K562 (cell line): ENCODE results near the gene NXN. TPM values are rescaled to one million over a fixed set of nuclear protein-coding genes. Genes with fewer than 3 reads are reported as not detected.

Source experiments
- AFF4 ChIP-seq: sonication (generic); formaldehyde crosslinking; IDR thresholded peaks from 2 replicates; pipeline ENCODE4 v1.8.0; 2023; ENCODE audit warnings: mild to moderate bottlenecking, missing genetic modification reagents
- BRCA1 ChIP-seq, 2 experiments: fragments of 450-650 bp in 1 of 2; sonication (generic) in 1 of 2; formaldehyde crosslinking in 1 of 2; IDR thresholded peaks; 2 replicates each; pipeline versions ENCODE4 v1.5.0 to v1.6.1; 2017 to 2020; ENCODE audit warnings: mild to moderate bottlenecking in 1 of 2, missing genetic modification reagents in 1 of 2
- BRF2 ChIP-seq: IDR thresholded peaks from 3 replicates; pipeline ENCODE4 v1.6.1; 2011; ENCODE audit warnings: borderline replicate concordance, mild to moderate bottlenecking; ENCODE audit not compliant: insufficient read length, insufficient read depth
- EZH2 ChIP-seq: IDR thresholded peaks from 2 replicates; pipeline ENCODE4 v1.6.1; 2012; ENCODE audit warnings: low read depth, mild to moderate bottlenecking, inconsistent platforms, low read length, borderline replicate concordance
- GABPA ChIP-seq: fragments of 200-800 bp; sonication (Bioruptor generic); conservative IDR thresholded peaks from 2 replicates; pipeline ENCODE4 v1.6.1; 2016; ENCODE audit warnings: low read depth, missing genetic modification characterization, missing compliant biosample characterization
- HDAC1 ChIP-seq, 2 experiments: fragments of 450-650 bp; IDR thresholded peaks; 2 replicates each; pipeline ENCODE4 v1.6.1; 2016 to 2017; ENCODE audit warnings: inconsistent platforms in 1 of 2, mild to moderate bottlenecking in 1 of 2, moderate library complexity in 1 of 2
- NFXL1 ChIP-seq: fragments of 450-650 bp; formaldehyde crosslinking; IDR thresholded peaks from 2 replicates; pipeline ENCODE4 v1.4.0; 2021; ENCODE audit warnings: mild to moderate bottlenecking
- PHF8 ChIP-seq: fragments of 200-600 bp; sonication (generic); IDR thresholded peaks from 2 replicates; pipeline ENCODE4 v1.6.1; 2012; ENCODE audit warnings: mixed run types, mild to moderate bottlenecking, inconsistent platforms, low read length, moderate library complexity, borderline replicate concordance
- POLR2AphosphoS5 ChIP-seq: IDR thresholded peaks from 2 replicates; pipeline ENCODE4 v1.6.1; 2011; ENCODE audit warnings: mild to moderate bottlenecking, low read depth, low read length, moderate library complexity; ENCODE audit not compliant: control insufficient read depth, insufficient read depth
- POLR2H ChIP-seq: IDR thresholded peaks from 2 replicates; pipeline ENCODE4 v1.6.1; 2016; ENCODE audit warnings: missing genetic modification characterization, low read depth, mild to moderate bottlenecking, control low read depth, missing compliant biosample characterization, moderate library complexity
- RBM34 ChIP-seq: fragments of 200-400 bp; formaldehyde crosslinking; IDR thresholded peaks from 2 replicates; pipeline ENCODE4 v1.6.1; 2018; ENCODE audit warnings: low read length, borderline replicate concordance; ENCODE audit not compliant: insufficient read depth
- TAF1 ChIP-seq: IDR thresholded peaks from 2 replicates; pipeline ENCODE4 v1.6.1; 2011; ENCODE audit warnings: mild to moderate bottlenecking, low read length, moderate library complexity; ENCODE audit not compliant: insufficient read depth, control insufficient read depth, severe bottlenecking; ENCODE audit errors: extremely low read depth
- TBL1XR1 ChIP-seq, 2 experiments: IDR thresholded peaks; 2 replicates each; pipeline ENCODE4 v1.6.1; 2012; ENCODE audit warnings: improper control_type of control experiment in 2 of 2, low read length in 2 of 2, mild to moderate bottlenecking in 1 of 2
- TCF7 ChIP-seq: sonication (generic); IDR thresholded peaks from 2 replicates; pipeline ENCODE4 v1.6.1; 2016; ENCODE audit warnings: antibody characterized with exemption, borderline replicate concordance
- XRCC4 ChIP-seq: IDR thresholded peaks from one replicate; pipeline ENCODE4 v1.6.1; 2011; ENCODE audit not compliant: insufficient read depth, insufficient read length; ENCODE audit errors: extremely low read depth
- ZNF175 ChIP-seq: fragments of 200-800 bp; sonication (Bioruptor generic); IDR thresholded peaks from 2 replicates; pipeline ENCODE4 v1.6.1; 2016; ENCODE audit warnings: low read depth, mild to moderate bottlenecking, missing genetic modification characterization, missing compliant biosample characterization
- ZNF766 ChIP-seq: fragments of 200-800 bp; sonication (Bioruptor generic); conservative IDR thresholded peaks from 2 replicates; pipeline ENCODE4 v1.6.1; 2016; ENCODE audit warnings: missing genetic modification characterization, missing compliant biosample characterization
- polyA plus RNA-seq, 8 experiments: library from polyadenylated mRNA; depleted of rRNA in 4 of 8; stranded (reverse) in 5 of 8; unstranded in 3 of 8; fragments of >200 nt; fragmentation: Nextera tagmentation in 2 of 8; fragmentation: Illumina TruSeq in 1 of 8; extraction: Ambion mirVana in 2 of 8; extraction: Trizol in 1 of 8; gene quantifications; 2 replicates each; pipeline versions ENCODE4 v1.2.1 to v1.2.3, GENCODE V29; 2011 to 2014; ENCODE audit warnings: inconsistent platforms in 1 of 8, missing spikeins in 1 of 8
- total RNA-seq, 7 experiments: library from RNA; depleted of rRNA in 6 of 7; stranded (reverse); fragments of >200 nt in 6 of 7; fragmentation: Illumina TruSeq in 2 of 7; extraction: Trizol in 2 of 7; gene quantifications; 2 replicates each; pipeline versions ENCODE4 v1.2.1 to v1.2.3, GENCODE V29; 2011 to 2021; ENCODE audit warnings: low replicate concordance in 1 of 7
- TF ChIP-seq, protein P1 (sequence below): fragments of 250-450 bp; sonication (Bioruptor Pico); IDR thresholded peaks from 2 replicates; pipeline ENCODE4 v1.8.0; 2021; ENCODE audit warnings: borderline replicate concordance, mild to moderate bottlenecking, moderate library complexity; ENCODE audit not compliant: poor library complexity, severe bottlenecking

The NXN gene
- total and polyA plus RNA-seq, 9 of the 15 experiments (the other 6 are each of a cell fraction or from before 2014, with no cell fraction given) = 0.08 to 0.39 (median 0.29) TPM; not detected in 5

GRCh38 chr17:781805-782731 lies 197.5 kb downstream of the NXN start, which contains the start of the genes GLOD4 and MRM3 (continued):
- TF ChIP-seq POLR2AphosphoS5 = peak; percentile 68
- TF ChIP-seq HDAC1 (IDR thresholded peaks at IDR 0.05) = peak in 1 of 2 experiments; percentile 97; a peak in 2 of 4 replicates
- no peak for TF ChIP-seq XRCC4
- TF ChIP-seq TAF1 = peak; percentile 79
- no peak for TF ChIP-seq AFF4 (CRISPR knock-in tag)
- peak; percentile 91; the same call in 1 of the 2 replicates for TF ChIP-seq PHF8
- no peak for TF ChIP-seq EZH2
- TF ChIP-seq GABPA (tag) = no peak
- peak; percentile 39; the same call in 1 of the 2 replicates for TF ChIP-seq POLR2H (tag)
- TF ChIP-seq BRCA1 (IDR thresholded peaks at IDR 0.05) = no peak
- TF ChIP-seq BRCA1 (CRISPR knock-in tag; IDR thresholded peaks at IDR 0.05) = no peak
- no peak for TF ChIP-seq TCF7
- peak; percentile 58; the same call in 1 of the 2 replicates for TF ChIP-seq ZNF766 (CRISPR knock-in tag)
- no peak for TF ChIP-seq RBM34
- TF ChIP-seq, protein P1, sequence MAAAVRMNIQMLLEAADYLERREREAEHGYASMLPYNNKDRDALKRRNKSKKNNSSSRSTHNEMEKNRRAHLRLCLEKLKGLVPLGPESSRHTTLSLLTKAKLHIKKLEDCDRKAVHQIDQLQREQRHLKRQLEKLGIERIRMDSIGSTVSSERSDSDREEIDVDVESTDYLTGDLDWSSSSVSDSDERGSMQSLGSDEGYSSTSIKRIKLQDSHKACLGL (CRISPR knock-in tag) = peak; percentile 89
- TF ChIP-seq ZNF175 (CRISPR knock-in tag) = no peak
- TF ChIP-seq NFXL1 (CRISPR knock-in tag) = no peak
- peak in 1 of 2 experiments; percentile 96; a peak in 2 of 4 replicates for TF ChIP-seq TBL1XR1 (IDR thresholded peaks at IDR 0.05; ENCODE audit: low read length in 2 of 2)
- no peak for TF ChIP-seq BRF2
